Measurements from ENCODE around the gene XRCC6.
"Not testable (repeated sequence)": the region's sequence is repeated elsewhere in the genome, so short reads cannot be mapped to it uniquely, and the experiment has no call there.

XRCC6 gene

GRCh38 chr22:41631615-41632014, 10.5 kb downstream of the XRCC6 start:
- not testable (repeated sequence) for H3K9ac ChIP-seq (ENCODE audit: low read length); H3K79me1 ChIP-seq (replicated peaks; ENCODE audit: low read length, poor library complexity, severe bottlenecking); H2AK5ac ChIP-seq (ENCODE audit: low read length, severe bottlenecking); H3K14ac ChIP-seq (ENCODE audit: low read length in 2 of 2); H3K4me2 ChIP-seq (ENCODE audit: low read length, poor library complexity, severe bottlenecking); H2BK120ac ChIP-seq (ENCODE audit: low read depth, low read length); H3K9me3 ChIP-seq (ENCODE audit: control insufficient read depth, low read length); H3K27me3 ChIP-seq (ENCODE audit: control insufficient read depth in 1 of 2, insufficient read depth in 1 of 2, low read length in 2 of 2); H3K18ac ChIP-seq (ENCODE audit: low read depth in 1 of 2, low read length in 2 of 2); H2AFZ ChIP-seq (ENCODE audit: low read depth, low read length); DNase-seq; H3K4ac ChIP-seq (ENCODE audit: low read depth in 1 of 2, low read length in 2 of 2); H3K4me3 ChIP-seq (ENCODE audit: insufficient read depth in 1 of 2, low read depth in 1 of 2, low read length in 2 of 2); H2BK15ac ChIP-seq (ENCODE audit: low read depth, poor library complexity, severe bottlenecking); H2BK5ac ChIP-seq (ENCODE audit: low read depth, low read length, poor library complexity, severe bottlenecking); H3K27ac ChIP-seq (ENCODE audit: low read length, poor library complexity, severe bottlenecking); H4K91ac ChIP-seq (ENCODE audit: low read length); H2BK12ac ChIP-seq (ENCODE audit: low read length in 2 of 2); H4K8ac ChIP-seq (ENCODE audit: low read length); H3K23ac ChIP-seq (ENCODE audit: low read length in 2 of 2); H3K4me1 ChIP-seq (ENCODE audit: control insufficient read depth, insufficient read depth, low read depth, low read length)
- H3K36me3 ChIP-seq (ENCODE audit: control insufficient read depth in 1 of 2, insufficient read depth in 2 of 2, low read depth in 1 of 2, low read length in 2 of 2): peaks cover 58 to 75% of the 10 kb centered on the region in 2 experiments
- WGBS: 100% methylated on average over 14 of the region's 23 CpGs

DNA sequence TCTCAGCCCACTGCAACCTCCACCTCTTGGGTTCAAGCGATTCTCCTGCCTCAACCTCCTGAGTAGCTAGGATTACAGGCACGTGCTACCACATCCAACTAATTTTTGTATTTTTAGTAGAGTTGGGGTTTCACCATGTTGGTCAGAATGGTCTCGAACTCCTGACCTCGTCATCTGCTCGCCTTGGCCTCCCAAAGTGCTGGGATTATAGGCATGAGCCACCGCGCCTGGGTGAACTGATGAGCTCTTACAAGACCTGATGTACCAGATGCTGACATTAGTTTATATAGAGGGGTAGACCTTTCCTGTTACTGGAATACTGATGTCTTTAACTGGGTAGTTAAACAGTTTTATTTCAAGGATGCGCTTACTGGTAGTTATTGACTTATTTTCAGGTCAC, 13.5 kb downstream of the XRCC6 start:
- not testable (repeated sequence) for H3K4ac ChIP-seq (ENCODE audit: low read depth in 1 of 2, low read length in 2 of 2); H2BK5ac ChIP-seq (ENCODE audit: low read depth, low read length, poor library complexity, severe bottlenecking); DNase-seq; H3K23ac ChIP-seq (ENCODE audit: low read length in 2 of 2); H3K9ac ChIP-seq (ENCODE audit: low read length); H4K91ac ChIP-seq (ENCODE audit: low read length); H2BK12ac ChIP-seq (ENCODE audit: low read length in 2 of 2); H3K4me1 ChIP-seq (ENCODE audit: control insufficient read depth, insufficient read depth, low read depth, low read length); H3K79me1 ChIP-seq (replicated peaks; ENCODE audit: low read length, poor library complexity, severe bottlenecking); H2AFZ ChIP-seq (ENCODE audit: low read depth, low read length); H2BK120ac ChIP-seq (ENCODE audit: low read depth, low read length); H3K14ac ChIP-seq (ENCODE audit: low read length in 2 of 2); H3K9me3 ChIP-seq (ENCODE audit: control insufficient read depth, low read length); H3K27me3 ChIP-seq (ENCODE audit: control insufficient read depth in 1 of 2, insufficient read depth in 1 of 2, low read length in 2 of 2); H3K18ac ChIP-seq (ENCODE audit: low read depth in 1 of 2, low read length in 2 of 2); H2AK5ac ChIP-seq (ENCODE audit: low read length, severe bottlenecking); H3K4me3 ChIP-seq (ENCODE audit: insufficient read depth in 1 of 2, low read depth in 1 of 2, low read length in 2 of 2); H3K27ac ChIP-seq (ENCODE audit: low read length, poor library complexity, severe bottlenecking); H2BK15ac ChIP-seq (ENCODE audit: low read depth, poor library complexity, severe bottlenecking); H4K8ac ChIP-seq (ENCODE audit: low read length); H3K4me2 ChIP-seq (ENCODE audit: low read length, poor library complexity, severe bottlenecking)
- 97% methylated on average over 6 of the region's 8 CpGs for WGBS
- H3K36me3 ChIP-seq (ENCODE audit: control insufficient read depth in 1 of 2, insufficient read depth in 2 of 2, low read depth in 1 of 2, low read length in 2 of 2): peaks cover 53 to 75% of the 10 kb centered on the region in 2 experiments

GRCh38 chr22:41636467-41636866, 15.4 kb downstream of the XRCC6 start:
- H3K18ac ChIP-seq (ENCODE audit: low read depth in 1 of 2, low read length in 2 of 2): no peak overlapping the region
- no peak overlapping the region for H3K4me2 ChIP-seq (ENCODE audit: low read length, poor library complexity, severe bottlenecking)
- H2BK120ac ChIP-seq (ENCODE audit: low read depth, low read length): no peak overlapping the region
- H3K14ac ChIP-seq (ENCODE audit: low read length in 2 of 2): no peak overlapping the region
- no peak overlapping the region for H4K8ac ChIP-seq (ENCODE audit: low read length)
- no peak overlapping the region for H3K27ac ChIP-seq (ENCODE audit: low read length, poor library complexity, severe bottlenecking)
- H3K9ac ChIP-seq (ENCODE audit: low read length): peak overlapping the region; percentile 44
- no peak overlapping the region for H4K91ac ChIP-seq (ENCODE audit: low read length)
- H3K79me1 ChIP-seq (replicated peaks; ENCODE audit: low read length, poor library complexity, severe bottlenecking): peaks cover 11% of the 10 kb centered on the region
- no peaks in the 10 kb centered on the region for H3K9me3 ChIP-seq (ENCODE audit: control insufficient read depth, low read length)
- no peak overlapping the region for H3K23ac ChIP-seq (ENCODE audit: low read length in 2 of 2)
- no peaks in the 10 kb centered on the region for H3K4me1 ChIP-seq (ENCODE audit: control insufficient read depth, insufficient read depth, low read depth, low read length)
- H2BK15ac ChIP-seq (ENCODE audit: low read depth, poor library complexity, severe bottlenecking): no peak overlapping the region
- no peak for DNase-seq
- H3K4me3 ChIP-seq (ENCODE audit: insufficient read depth in 1 of 2, low read depth in 1 of 2, low read length in 2 of 2): no peak overlapping the region
- H3K27me3 ChIP-seq (ENCODE audit: control insufficient read depth in 1 of 2, insufficient read depth in 1 of 2, low read length in 2 of 2): no peaks in the 10 kb centered on the region
- no peak overlapping the region for H3K4ac ChIP-seq (ENCODE audit: low read depth in 1 of 2, low read length in 2 of 2)
- no peak overlapping the region for H2AFZ ChIP-seq (ENCODE audit: low read depth, low read length)
- 77% methylated on average over 3 of the region's 7 CpGs for WGBS
- no peak overlapping the region for H2AK5ac ChIP-seq (ENCODE audit: low read length, severe bottlenecking)
- H2BK12ac ChIP-seq (ENCODE audit: low read length in 2 of 2): no peak overlapping the region
- no peak overlapping the region for H2BK5ac ChIP-seq (ENCODE audit: low read depth, low read length, poor library complexity, severe bottlenecking)
- H3K36me3 ChIP-seq (ENCODE audit: control insufficient read depth in 1 of 2, insufficient read depth in 2 of 2, low read depth in 1 of 2, low read length in 2 of 2): peaks cover 51 to 85% of the 10 kb centered on the region in 2 experiments

DNA sequence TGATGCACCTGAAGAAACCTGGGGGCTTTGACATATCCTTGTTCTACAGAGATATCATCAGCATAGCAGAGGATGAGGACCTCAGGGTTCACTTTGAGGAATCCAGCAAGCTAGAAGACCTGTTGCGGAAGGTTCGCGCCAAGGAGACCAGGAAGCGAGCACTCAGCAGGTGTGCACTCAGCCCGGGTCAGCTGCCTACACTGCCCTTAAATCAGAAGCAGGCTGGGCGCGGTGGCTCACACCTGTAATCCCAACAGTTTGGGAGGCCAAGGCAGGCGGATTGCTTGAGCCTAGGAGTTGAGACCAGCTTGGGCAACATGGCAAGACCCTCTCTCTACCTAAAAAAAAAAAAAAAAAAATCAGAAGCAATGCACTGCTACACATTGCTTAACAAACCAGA, 16.5 kb downstream of the XRCC6 start:
- not testable (repeated sequence) for H2BK120ac ChIP-seq (ENCODE audit: low read depth, low read length); H3K4me3 ChIP-seq (ENCODE audit: insufficient read depth in 1 of 2, low read depth in 1 of 2, low read length in 2 of 2); H2AK5ac ChIP-seq (ENCODE audit: low read length, severe bottlenecking); H3K18ac ChIP-seq (ENCODE audit: low read depth in 1 of 2, low read length in 2 of 2); H3K14ac ChIP-seq (ENCODE audit: low read length in 2 of 2); H4K8ac ChIP-seq (ENCODE audit: low read length); H2BK5ac ChIP-seq (ENCODE audit: low read depth, low read length, poor library complexity, severe bottlenecking); H3K9ac ChIP-seq (ENCODE audit: low read length); H3K23ac ChIP-seq (ENCODE audit: low read length in 2 of 2); H4K91ac ChIP-seq (ENCODE audit: low read length); DNase-seq; H2BK15ac ChIP-seq (ENCODE audit: low read depth, poor library complexity, severe bottlenecking); H3K4ac ChIP-seq (ENCODE audit: low read depth in 1 of 2, low read length in 2 of 2); H3K27me3 ChIP-seq (ENCODE audit: control insufficient read depth in 1 of 2, insufficient read depth in 1 of 2, low read length in 2 of 2); H3K27ac ChIP-seq (ENCODE audit: low read length, poor library complexity, severe bottlenecking); H2BK12ac ChIP-seq (ENCODE audit: low read length in 2 of 2); H3K9me3 ChIP-seq (ENCODE audit: control insufficient read depth, low read length); H3K4me1 ChIP-seq (ENCODE audit: control insufficient read depth, insufficient read depth, low read depth, low read length); H2AFZ ChIP-seq (ENCODE audit: low read depth, low read length); H3K4me2 ChIP-seq (ENCODE audit: low read length, poor library complexity, severe bottlenecking)
- H3K79me1 ChIP-seq (replicated peaks; ENCODE audit: low read length, poor library complexity, severe bottlenecking): peaks cover 11% of the 10 kb centered on the region
- WGBS: 95% methylated on average over 8 of the region's 8 CpGs
- H3K36me3 ChIP-seq (ENCODE audit: control insufficient read depth in 1 of 2, insufficient read depth in 2 of 2, low read depth in 1 of 2, low read length in 2 of 2): peaks cover 45 to 92% of the 10 kb centered on the region in 2 experiments

Data from mesenchymal stem cell (in vitro differentiated cells and primary cell).